B cell (primary cell): Measurements from ENCODE around the gene C12orf75.

Source experiments
- CTCF ChIP-seq: fragments of 200-600 bp; IDR thresholded peaks from one replicate; pipeline ENCODE4 v1.8.0; 2022; ENCODE audit warnings: antibody characterized with exemption, mild to moderate bottlenecking
- EZH2 ChIP-seq: IDR thresholded peaks from 2 replicates; pipeline ENCODE4 v1.6.1; 2012; ENCODE audit warnings: borderline replicate concordance, low read depth, mild to moderate bottlenecking, moderate library complexity, low read length; ENCODE audit not compliant: insufficient read depth, poor library complexity, severe bottlenecking

GRCh38 chr12:105413911-105414487 lies 83.5 kb downstream of the C12orf75 start:
- TF ChIP-seq CTCF (no peak), EZH2 (no peak)
